NCI-H2029 (cell line): ENCODE results near the gene ELMO1.

Source experiments
- DNase-seq: peaks from one replicate; lab custom pipeline; 2025; lab: John Stamatoyannopoulos, UW

Gene ELMO1

GRCh38 chr7:36871863-36872262 lies 576.8 kb downstream of the ELMO1 start:
- DNase-seq = no peak

- no peak for DNase-seq
Observed at GRCh38 chr7:36871355-36871738, 577.3 kb downstream of the ELMO1 start.

- no peak for DNase-seq
Observed at GRCh38 chr7:36870625-36871354, 577.9 kb downstream of the ELMO1 start.

- no peak for DNase-seq
Observed at GRCh38 chr7:36868727-36869411, 579.8 kb downstream of the ELMO1 start.

- DNase-seq = no peak
Observed at GRCh38 chr7:36865019-36865418, 583.6 kb downstream of the ELMO1 start.

- DNase-seq = no peak
Observed at GRCh38 chr7:36863901-36864701, 584.6 kb downstream of the ELMO1 start.

- no peak for DNase-seq
Observed at GRCh38 chr7:36862771-36863261, 585.8 kb downstream of the ELMO1 start.

- no peak for DNase-seq
Observed at GRCh38 chr7:36861656-36862055, 587.0 kb downstream of the ELMO1 start.

GRCh38 chr7:36860681-36861080 lies 588.0 kb downstream of the ELMO1 start:
- DNase-seq = no peak

GRCh38 chr7:36855330-36855729 lies 593.3 kb downstream of the ELMO1 start:
- no peak for DNase-seq

- no peak for DNase-seq
Observed at GRCh38 chr7:36854652-36855051, 594.0 kb downstream of the ELMO1 start.

GRCh38 chr7:36852931-36853330 lies 595.7 kb downstream of the ELMO1 start:
- no peak for DNase-seq

GRCh38 chr7:36852017-36852416 lies 596.6 kb downstream of the ELMO1 start:
- no peak for DNase-seq

- DNase-seq = no peak
Observed at GRCh38 chr7:36851382-36851781, 597.3 kb downstream of the ELMO1 start.

GRCh38 chr7:36847946-36848345 lies 600.7 kb downstream of the ELMO1 start:
- DNase-seq = no peak

GRCh38 chr7:36844374-36844773 lies 604.3 kb downstream of the ELMO1 start:
- DNase-seq = no peak

GRCh38 chr7:36840904-36841303 lies 607.8 kb downstream of the ELMO1 start:
- no peak for DNase-seq

GRCh38 chr7:36838616-36839225 lies 609.9 kb downstream of the ELMO1 start:
- no peak for DNase-seq

- DNase-seq = no peak
Observed at GRCh38 chr7:36831049-36831448, 617.6 kb downstream of the ELMO1 start.

- no peak for DNase-seq
Observed at GRCh38 chr7:36827726-36828703, 620.6 kb downstream of the ELMO1 start.

GRCh38 chr7:36825501-36825900 lies 623.2 kb downstream of the ELMO1 start:
- DNase-seq = no peak
